CD4-positive, alpha-beta T cell treated with Interleukin-2 at 100 ng/mL for 4 hours (primary cell): ENCODE data around the gene VIPR2.
"Not testable (repeated sequence)": the region's sequence is repeated elsewhere in the genome, so short reads cannot be mapped to it uniquely, and the experiment has no call there.

Experiments used
- DNase-seq: peaks from one replicate; pipeline ENCODE4 v3.0.0-alpha.2; 2020; ENCODE audit warnings: low spot score

Gene VIPR2

GRCh38 chr7:159144758-159145489, at the start of gene VIPR2:
Gene VIPR2, minus strand, starts transcription at chr7:159144867. Its CDS starts 96 bp downstream, at chr7:159144771.
- DNase-seq: no peak

- no peak for DNase-seq
These were observed 49.0 kb upstream of the VIPR2 start for GRCh38 chr7:159193543-159194090.

GRCh38 chr7:159192725-159193453, 48.2 kb upstream of the VIPR2 start:
- no peak for DNase-seq

GRCh38 chr7:159192013-159192412, 47.3 kb upstream of the VIPR2 start:
- no peak for DNase-seq

GRCh38 chr7:159191236-159191635, 46.6 kb upstream of the VIPR2 start:
- DNase-seq: no peak

- no peak for DNase-seq
These were observed 43.3 kb upstream of the VIPR2 start for GRCh38 chr7:159188011-159188410.

- no peak for DNase-seq
These were observed 34.6 kb upstream of the VIPR2 start for GRCh38 chr7:159179241-159179640.

- no peak for DNase-seq
These were observed 32.8 kb upstream of the VIPR2 start for GRCh38 chr7:159177284-159177953.

- no peak for DNase-seq
These were observed 31.1 kb upstream of the VIPR2 start for GRCh38 chr7:159175792-159176191.

- not testable (repeated sequence) for DNase-seq
These were observed 30.4 kb upstream of the VIPR2 start for GRCh38 chr7:159175100-159175499.

GRCh38 chr7:159172400-159172799, 27.7 kb upstream of the VIPR2 start:
- DNase-seq: no peak

GRCh38 chr7:159169391-159169790, 24.7 kb upstream of the VIPR2 start:
- no peak for DNase-seq

GRCh38 chr7:159167139-159167538, 22.5 kb upstream of the VIPR2 start:
- no peak for DNase-seq

GRCh38 chr7:159166530-159166929, 21.9 kb upstream of the VIPR2 start:
- no peak for DNase-seq

- no peak for DNase-seq
These were observed 20.7 kb upstream of the VIPR2 start for GRCh38 chr7:159165352-159165751.

- DNase-seq: not testable (repeated sequence)
These were observed 19.1 kb upstream of the VIPR2 start for GRCh38 chr7:159163703-159164301.

GRCh38 chr7:159162050-159162626, 17.5 kb upstream of the VIPR2 start:
- not testable (repeated sequence) for DNase-seq

- DNase-seq: no peak
These were observed 15.8 kb upstream of the VIPR2 start for GRCh38 chr7:159160450-159160849.

GRCh38 chr7:159159731-159160130, 15.1 kb upstream of the VIPR2 start:
- DNase-seq: no peak

- no peak for DNase-seq
These were observed 14.3 kb upstream of the VIPR2 start for GRCh38 chr7:159158888-159159405.

GRCh38 chr7:159158125-159158887, 13.6 kb upstream of the VIPR2 start:
- no peak for DNase-seq
